HG02884 (cell line): Measurements from ENCODE around the gene PGAP6.
"Not testable (repeated sequence)": the region's sequence is repeated elsewhere in the genome, so short reads cannot be mapped to it uniquely, and the experiment has no call there.

Experiments used
- ATAC-seq: cut with Tn5 transposase; IDR thresholded peaks from one replicate; pipeline ENCODE4 v1.9.1; 2021; ENCODE audit warnings: mild to moderate bottlenecking, moderate library complexity; ENCODE audit not compliant: unreplicated experiment

Gene PGAP6

DNA sequence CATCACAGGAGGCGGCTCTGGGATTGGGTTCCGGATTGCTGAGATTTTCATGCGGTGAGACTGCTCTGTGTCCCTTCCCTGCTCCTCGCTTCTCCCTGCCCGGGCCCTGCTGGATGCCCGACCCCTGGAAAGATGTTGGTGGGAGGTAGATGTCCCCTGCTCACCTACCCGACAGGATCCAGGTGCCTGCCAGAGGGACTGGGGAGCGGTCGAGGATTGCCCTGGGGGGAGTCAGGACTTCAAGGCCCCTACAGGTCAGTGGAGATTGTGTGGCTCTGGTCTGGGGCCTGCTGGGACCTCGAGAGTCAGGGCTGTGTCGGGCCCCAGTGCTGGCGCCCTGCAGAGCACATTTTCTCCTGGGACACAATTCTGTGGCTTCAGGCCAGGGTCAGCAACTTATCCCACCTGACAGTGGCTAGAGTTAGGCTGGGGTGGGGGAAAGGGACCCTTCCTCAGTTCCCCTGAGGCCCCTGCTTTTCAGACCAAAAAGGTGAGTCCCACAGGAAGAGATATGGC lies 23.3 kb upstream of the PGAP6 start:
- no peak for ATAC-seq

GRCh38 chr16:401468-402348 lies 19.9 kb upstream of the PGAP6 start, which contains the start of gene DECR2:
DECR2 (plus strand) TSS chr16:401885; CDS start chr16:401964, 79 bp downstream.
- peak; percentile 42 for ATAC-seq

DNA sequence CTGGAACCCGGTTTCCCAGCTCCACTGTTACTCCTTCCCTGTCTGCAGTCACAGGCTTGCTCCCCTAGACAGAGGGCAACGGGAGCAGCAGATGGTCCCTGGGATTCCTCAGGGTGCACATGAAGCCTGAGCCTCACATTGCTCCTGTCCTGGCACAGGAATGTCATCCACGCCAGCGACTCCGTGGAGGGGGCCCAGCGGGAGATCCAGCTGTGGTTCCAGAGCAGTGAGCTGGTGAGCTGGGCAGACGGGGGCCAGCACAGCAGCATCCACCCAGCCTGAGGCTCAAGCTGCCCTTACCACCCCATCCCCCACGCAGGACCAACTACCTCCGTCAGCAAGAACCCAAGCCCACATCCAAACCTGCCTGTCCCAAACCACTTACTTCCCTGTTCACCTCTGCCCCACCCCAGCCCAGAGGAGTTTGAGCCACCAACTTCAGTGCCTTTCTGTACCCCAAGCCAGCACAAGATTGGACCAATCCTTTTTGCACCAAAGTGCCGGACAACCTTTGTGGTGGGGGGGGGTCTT lies 18.3 kb upstream of the PGAP6 start:
- no peak for ATAC-seq

- ATAC-seq = no peak
These were observed 17.7 kb upstream of the PGAP6 start for GRCh38 chr16:399340-400019.

- no peak for ATAC-seq
These were observed 17.0 kb upstream of the PGAP6 start for GRCh38 chr16:398561-399339.

DNA sequence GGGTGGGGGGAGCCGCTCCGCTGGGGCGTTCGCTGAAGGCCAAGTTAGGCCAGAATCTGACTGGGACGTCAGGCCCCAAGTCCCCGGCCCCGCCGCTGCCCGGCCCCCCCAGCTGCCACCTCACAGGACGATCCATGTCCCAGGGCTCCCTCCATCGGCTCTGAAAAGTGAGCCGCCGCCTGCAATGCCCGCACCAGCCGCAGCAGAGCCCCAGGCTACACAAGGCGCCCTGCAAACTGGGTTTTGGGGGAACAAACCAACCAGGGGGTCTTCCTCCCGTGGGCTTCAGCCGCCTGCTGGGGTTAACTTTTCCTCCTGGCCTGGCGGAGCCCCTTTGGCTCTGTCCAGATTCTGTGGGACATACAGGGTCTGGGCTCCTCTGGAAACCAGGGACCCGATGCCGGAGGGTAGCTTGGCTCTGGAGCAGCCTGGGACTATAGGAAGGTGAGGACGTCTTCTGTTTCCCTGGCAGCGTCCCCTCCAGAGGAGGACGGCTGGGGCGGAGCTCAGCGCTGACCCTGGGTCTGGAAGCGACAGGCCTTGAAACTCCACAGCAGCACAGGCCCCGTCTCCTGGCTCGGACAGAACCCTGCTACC lies 16.1 kb upstream of the PGAP6 start:
- ATAC-seq = no peak

- no peak for ATAC-seq
These were observed 15.4 kb upstream of the PGAP6 start, which contains the start of gene NME4 for GRCh38 chr16:397135-397661. NME4 (plus strand) TSS chr16:397199; CDS start chr16:397223, 24 bp downstream.

- no peak for ATAC-seq
These were observed 14.8 kb upstream of the PGAP6 start for GRCh38 chr16:396605-397004.

GRCh38 chr16:396199-396598 lies 14.4 kb upstream of the PGAP6 start:
- no peak for ATAC-seq

GRCh38 chr16:392450-393030 lies 10.8 kb upstream of the PGAP6 start:
- no peak for ATAC-seq

DNA sequence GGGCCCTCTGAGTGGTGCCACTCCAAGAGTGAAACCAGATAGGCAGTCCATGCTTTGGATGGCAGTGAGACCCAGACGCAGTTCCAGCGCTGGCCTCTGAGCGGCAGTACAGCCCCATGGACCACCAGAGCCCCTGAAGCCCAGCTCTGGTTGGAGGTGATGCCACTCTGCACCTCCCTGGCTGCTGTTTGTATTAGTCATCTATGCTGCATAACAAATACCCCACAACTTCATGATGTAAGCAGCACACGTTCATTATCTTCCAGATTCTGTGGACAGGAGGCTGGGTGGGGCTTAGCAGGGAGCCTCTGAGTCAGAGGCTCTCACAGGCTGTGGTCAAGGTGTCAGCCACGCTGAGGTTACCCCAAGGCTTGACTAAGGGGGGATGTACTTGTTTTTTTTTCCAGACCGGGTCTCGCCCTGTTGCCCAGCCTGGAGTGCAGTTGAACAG lies 10.1 kb upstream of the PGAP6 start:
- ATAC-seq = no peak

DNA sequence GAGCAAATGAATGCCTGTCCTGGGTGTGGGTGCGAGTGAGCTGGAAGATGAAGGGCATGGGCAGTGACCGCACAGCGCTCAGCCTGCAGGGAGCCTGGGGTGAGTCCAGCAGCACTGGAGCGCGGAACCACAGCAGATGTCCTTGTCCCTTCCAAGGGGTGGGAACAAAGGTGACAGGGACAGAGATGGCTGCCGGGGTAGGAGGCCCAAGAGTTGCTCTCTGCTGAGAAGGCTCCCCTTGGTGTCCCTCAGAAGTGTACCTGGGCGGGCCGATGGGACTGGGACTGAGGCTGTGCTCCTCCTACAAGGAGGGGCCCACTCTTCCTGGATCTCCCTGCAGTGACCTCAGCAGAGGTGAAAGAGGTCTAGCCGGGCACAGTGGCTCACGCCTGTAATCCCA lies 7.6 kb upstream of the PGAP6 start:
- ATAC-seq = no peak

DNA sequence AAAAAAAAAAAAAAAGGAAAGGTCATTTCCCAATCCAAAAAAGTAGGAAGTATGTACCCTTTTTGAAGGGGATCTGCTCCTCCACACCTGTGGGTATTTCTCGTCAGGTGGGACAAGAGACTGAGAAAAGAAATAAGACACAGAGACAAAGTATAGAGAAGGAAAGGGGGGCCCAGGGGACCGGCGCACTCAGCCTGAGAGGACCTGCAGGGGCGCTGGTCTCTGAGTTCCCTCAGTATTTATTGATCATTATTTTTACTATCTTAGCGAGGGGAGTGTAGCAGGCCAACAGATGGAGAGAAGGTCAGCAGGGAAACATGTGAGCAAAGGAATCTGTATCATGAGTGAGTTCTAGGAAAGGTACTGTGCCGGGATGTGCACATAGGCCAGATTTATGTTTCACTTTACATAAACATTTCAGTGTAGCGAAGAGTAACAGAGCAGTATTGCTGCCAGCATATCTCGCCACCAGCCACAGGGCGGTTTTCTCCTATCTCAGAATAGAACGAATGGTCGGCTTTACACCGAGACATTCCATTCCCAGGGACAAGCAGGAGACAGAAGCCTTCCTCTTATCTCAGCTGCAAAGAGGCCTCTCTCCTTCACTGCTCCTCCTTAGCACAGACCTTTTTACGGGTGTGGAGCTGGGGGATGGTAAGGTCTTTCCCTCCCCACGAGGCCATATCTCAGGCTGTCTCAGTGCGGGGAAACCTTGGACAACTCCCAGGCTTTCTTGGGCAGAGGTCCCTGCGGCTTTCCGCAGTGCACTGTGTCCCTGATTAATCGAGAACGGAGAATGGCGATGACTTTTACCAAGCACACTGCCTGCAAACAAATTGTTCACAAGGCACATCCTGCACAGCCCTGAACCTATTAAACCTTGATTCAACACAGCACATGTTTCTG lies 6.2 kb upstream of the PGAP6 start:
- ATAC-seq = not testable (repeated sequence)

DNA sequence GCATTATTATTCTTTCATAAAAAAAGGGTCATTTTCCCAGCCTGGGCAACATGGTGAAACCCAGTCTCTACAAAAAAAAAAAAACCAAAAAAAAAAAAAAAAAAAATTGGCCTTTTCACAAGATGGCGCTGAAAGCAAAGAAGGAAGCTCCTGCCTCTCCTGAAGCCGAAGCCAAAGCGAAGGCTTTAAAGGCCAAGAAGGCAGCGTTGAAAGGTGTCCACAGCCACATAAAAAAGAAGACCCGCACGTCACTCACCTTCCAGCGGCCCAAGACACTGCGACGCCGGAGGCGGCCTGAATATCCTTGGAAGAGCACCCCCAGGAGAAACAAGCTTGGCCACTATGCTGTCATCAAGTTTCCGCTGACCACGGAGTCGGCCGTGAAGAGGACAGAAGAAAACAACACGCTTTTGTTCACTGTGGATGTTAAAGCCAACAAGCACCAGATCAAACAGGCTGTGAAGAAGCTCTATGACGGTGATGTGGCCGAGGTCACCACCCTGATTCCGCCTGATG lies 4.9 kb upstream of the PGAP6 start:
- ATAC-seq = no peak

- no peak for ATAC-seq
These were observed 1.7 kb upstream of the PGAP6 start for GRCh38 chr16:383326-384051.

DNA sequence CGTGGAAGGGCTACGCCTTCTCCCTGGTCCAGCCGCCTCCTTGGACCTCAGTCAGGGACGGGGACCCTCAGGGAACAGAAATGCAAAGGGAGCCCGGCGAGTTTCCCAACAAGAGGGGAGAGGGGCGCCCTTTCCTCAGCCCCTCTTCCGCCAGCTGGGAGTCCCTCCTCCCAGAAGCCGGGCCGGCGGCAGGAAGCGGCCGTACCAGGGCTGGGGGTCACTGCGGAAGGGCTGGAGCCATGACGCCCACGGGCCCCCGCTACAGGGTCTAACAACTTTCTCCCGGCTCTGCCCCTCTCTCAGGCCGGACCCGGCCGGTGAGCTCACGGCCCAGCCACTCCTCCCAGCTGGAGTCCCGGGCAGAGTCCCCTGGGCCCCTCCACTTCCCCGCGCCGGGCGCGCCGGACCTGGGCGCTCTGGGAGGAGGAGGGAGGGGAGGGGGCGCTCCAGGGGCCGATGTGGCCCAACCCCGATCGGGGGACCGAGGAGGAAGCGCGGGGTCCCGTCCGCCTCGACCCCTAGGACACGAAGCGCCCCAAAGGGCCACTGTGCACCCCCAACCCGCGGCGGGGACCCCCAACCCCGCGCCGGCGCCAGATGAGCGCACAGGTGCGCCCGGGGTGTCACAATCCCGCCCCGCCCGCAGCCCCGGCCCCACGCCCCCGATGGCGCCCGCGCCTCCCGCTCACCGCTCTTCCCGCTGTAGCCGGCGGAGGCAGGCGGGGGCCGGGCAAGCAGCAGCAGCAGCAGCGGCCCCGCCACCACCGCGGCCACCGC lies 578 bp downstream of the PGAP6 start:
- ATAC-seq = no peak

GRCh38 chr16:380762-381011 lies 1.1 kb downstream of the PGAP6 start:
- ATAC-seq = no peak
